BJ (cell line): Measurements from ENCODE around the gene LIPA. TPM values are rescaled to one million over a fixed set of nuclear protein-coding genes. Genes with fewer than 3 reads are reported as not detected.

ENCODE experiments used
- CTCF ChIA-PET: fragments of 350-600 bp; formaldehyde crosslinking; extraction: SDS; loops from one replicate; lab custom pipeline; 2021; ENCODE audit warnings: antibody characterized with exemption, inconsistent platforms; lab: Yijun Ruan, JAX
- POLR2A ChIA-PET: fragments of 300-600 bp; sonication (Branson Sonifier 250); formaldehyde crosslinking; extraction: SDS; loops from one replicate; lab custom pipeline; 2021; ENCODE audit warnings: antibody characterized with exemption; lab: Charles Lee
- DNase-seq: peaks from one replicate; pipeline ENCODE4 v3.0.0-alpha.2; 2011; ENCODE audit warnings: low read depth
- H3K27me3 ChIP-seq: 2 replicates; pipeline ENCODE4 v1.6.0; 2011; ENCODE audit warnings: low read length; ENCODE audit not compliant: control insufficient read depth, insufficient read depth
- H3K36me3 ChIP-seq: 2 replicates; pipeline ENCODE4 v1.5.1; 2011; ENCODE audit warnings: low read length; ENCODE audit not compliant: control insufficient read depth, insufficient read depth
- H3K4me3 ChIP-seq: 2 replicates; pipeline ENCODE4 v1.5.1; 2011; ENCODE audit warnings: low read depth, mild to moderate bottlenecking, control low read depth, low read length
- CTCF ChIP-seq: IDR thresholded peaks from 2 replicates; pipeline ENCODE4 v1.5.1; 2011; ENCODE audit warnings: low read depth, mild to moderate bottlenecking, control low read depth, inconsistent platforms, low read length, moderate library complexity; ENCODE audit not compliant: insufficient read depth
- polyA plus RNA-seq: library from polyadenylated mRNA; depleted of rRNA; stranded (reverse); fragments of >200 nt; gene quantifications from 2 replicates; pipeline ENCODE4 v1.2.3, GENCODE V29; 2011

The LIPA gene
- polyA plus RNA-seq, 1 experiment = 80.3 TPM

DNA sequence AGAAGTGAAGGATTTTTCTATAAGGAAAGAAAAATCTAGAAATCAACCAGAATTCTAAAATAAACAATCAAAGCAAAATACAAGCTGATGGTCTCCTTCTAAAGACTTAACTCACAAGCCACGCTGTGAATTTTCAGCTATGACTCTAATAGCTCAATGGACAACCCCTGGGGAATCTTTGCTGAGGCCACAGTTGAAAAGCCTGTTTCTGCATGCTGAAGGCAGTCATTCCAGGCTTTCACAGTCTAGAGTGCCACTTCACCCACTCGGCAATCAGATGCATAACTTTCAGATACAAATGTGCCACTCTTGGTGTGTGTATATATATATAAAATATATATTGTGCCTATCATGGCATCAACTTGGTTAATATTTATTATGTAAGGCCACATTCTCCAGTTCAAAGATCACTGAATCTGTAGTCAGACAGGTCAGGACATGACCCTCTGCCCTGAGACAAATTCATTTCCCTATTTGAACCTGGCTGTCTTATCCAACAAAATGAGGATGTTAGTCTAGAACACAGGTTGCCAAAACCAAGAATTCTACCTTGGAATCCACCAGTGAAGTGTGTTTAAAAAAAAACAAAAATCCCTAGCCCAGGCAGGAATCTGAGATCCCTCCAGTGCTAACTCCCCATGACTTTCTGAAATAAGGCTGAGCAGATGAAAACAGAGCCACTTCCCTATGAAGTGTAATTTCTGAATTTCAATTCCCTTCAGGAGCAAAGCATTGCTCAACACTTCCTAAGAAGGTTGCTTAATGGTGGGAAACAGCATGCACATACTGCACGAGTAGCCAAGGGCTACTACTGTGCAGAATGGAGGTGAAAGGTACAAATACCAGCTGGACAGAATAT lies 9.9 kb downstream of the LIPA start:
- no peaks in the 10 kb centered on the region for H3K27me3 ChIP-seq
- TF ChIP-seq CTCF = no peak
- H3K4me3 ChIP-seq = no peak overlapping the region
- ChIA-PET CTCF (interaction anchor here (0.7 to 1.3 kb wide), 3 partner anchors 9 to 128 kb away, joined by 4 to 5 read pairs (median 4); partner anchors contain the start of gene LIPA), POLR2A (no interaction called here)
- H3K36me3 ChIP-seq = peaks cover 9% of the 10 kb centered on the region
- no peak for DNase-seq

DNA sequence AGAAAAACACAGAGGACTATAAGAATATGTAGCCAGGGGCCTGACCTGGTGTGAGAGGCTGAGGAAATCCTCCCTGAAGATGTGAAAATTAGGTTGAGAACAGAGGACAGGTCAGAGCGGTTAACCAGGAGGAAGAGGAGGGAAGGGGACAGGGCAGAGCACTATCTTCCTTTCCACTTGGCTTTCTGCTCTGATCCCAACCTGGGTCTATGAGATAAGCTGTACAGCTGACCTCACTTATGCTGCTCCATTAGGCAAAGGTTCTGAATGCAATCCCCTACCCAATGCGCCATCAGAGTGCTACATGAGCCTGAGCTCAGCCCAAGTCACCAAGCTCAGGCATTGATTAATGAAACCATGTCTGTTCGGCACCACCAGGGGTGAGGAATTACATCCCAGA lies 10.5 kb downstream of the LIPA start:
- CTCF ChIA-PET = interaction anchor here (1.3 kb wide), 1 partner anchor 23 kb away, joined by 5 read pairs; no protein-coding TSS in a partner anchor
- Histone ChIP-seq H3K27me3 (no peaks in the 10 kb centered on the region), H3K4me3 (no peak overlapping the region), H3K36me3 (peaks cover 9% of the 10 kb centered on the region)
- POLR2A ChIA-PET = no interaction called here
- DNase-seq = no peak
- TF ChIP-seq CTCF = no peak

DNA sequence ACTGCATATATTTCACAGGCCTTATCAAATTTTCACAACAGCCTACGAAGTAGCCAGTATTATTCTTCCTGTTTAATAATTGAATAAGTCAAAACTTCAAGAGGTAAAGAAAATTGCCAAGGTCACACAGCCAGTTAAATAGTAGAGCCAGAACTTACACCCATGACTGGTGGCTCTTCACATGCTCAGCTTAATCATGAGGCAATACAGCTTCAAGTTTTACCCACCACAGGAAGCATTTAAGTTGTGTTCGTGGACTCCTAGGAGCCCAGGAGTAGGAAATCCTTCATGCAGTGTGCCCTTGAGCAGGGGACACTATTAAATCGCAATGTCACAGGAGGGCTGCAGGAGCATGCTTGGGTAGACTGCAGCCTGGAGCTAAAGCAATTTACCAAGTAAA lies 11.1 kb downstream of the LIPA start:
- Histone ChIP-seq H3K36me3 (peaks cover 9% of the 10 kb centered on the region), H3K27me3 (no peaks in the 10 kb centered on the region), H3K4me3 (no peak overlapping the region)
- ChIA-PET POLR2A (no interaction called here), CTCF (interaction anchor here (1.3 kb wide), 2 partner anchors 10 to 23 kb away, joined by 3 to 5 read pairs; no protein-coding TSS in a partner anchor)
- DNase-seq = no peak
- no peak for TF ChIP-seq CTCF

- ChIA-PET CTCF (interaction anchor here (1.0 to 1.7 kb wide), 3 partner anchors 10 to 12 kb away, joined by 3 read pairs; partner anchors contain the start of gene LIPA), POLR2A (no interaction called here)
- H3K36me3 ChIP-seq = peaks cover 9% of the 10 kb centered on the region
- H3K27me3 ChIP-seq = no peaks in the 10 kb centered on the region
- TF ChIP-seq CTCF = no peak
- no peak for DNase-seq
- H3K4me3 ChIP-seq = no peak overlapping the region
Observed at GRCh38 chr10:89238956-89239644, 12.5 kb downstream of the LIPA start.

- peaks cover 9% of the 10 kb centered on the region for H3K36me3 ChIP-seq
- no peak overlapping the region for H3K4me3 ChIP-seq
- no peak for TF ChIP-seq CTCF
- no peak for DNase-seq
- ChIA-PET CTCF (interaction anchor here (0.6 to 1.7 kb wide), 3 partner anchors 11 to 132 kb away, joined by 3 read pairs; no protein-coding TSS in a partner anchor), POLR2A (interaction anchor here (0.6 kb wide), 1 partner anchor 468 kb away, joined by 5 read pairs; no protein-coding TSS in a partner anchor)
- H3K27me3 ChIP-seq = no peaks in the 10 kb centered on the region
Observed at GRCh38 chr10:89237849-89238248, 13.7 kb downstream of the LIPA start.
